B cell (primary cell): ENCODE data around the gene WNT3A. TPM values are rescaled to one million over a fixed set of nuclear protein-coding genes. Genes with fewer than 3 reads are reported as not detected.

Experiments
- ATAC-seq: fragments of 200-7000 bp; cut with Tn5 transposase; one replicate; pipeline ENCODE4 v1.10.0; 2021; ENCODE audit warnings: low read depth, mild to moderate bottlenecking, moderate number of reproducible peaks, moderate library complexity
- CTCF ChIA-PET: fragments of 350-600 bp; sonication (Branson Sonifier 250); formaldehyde crosslinking; loops from one replicate; lab custom pipeline; 2021; ENCODE audit warnings: antibody characterized with exemption, inconsistent platforms; lab: Charles Lee
- POLR2A ChIA-PET: fragments of 350-600 bp; sonication (Branson Sonifier 250); formaldehyde crosslinking; loops from one replicate; lab custom pipeline; 2021; ENCODE audit warnings: antibody characterized with exemption; lab: Charles Lee
- DNase-seq: peaks from one replicate; pipeline ENCODE4 v3.0.0; 2013
- H2AFZ ChIP-seq: 2 replicates; pipeline ENCODE4 v1.6.1; 2012; ENCODE audit warnings: mild to moderate bottlenecking, low read depth, low read length; ENCODE audit not compliant: insufficient read depth, poor library complexity, severe bottlenecking
- H3K27ac ChIP-seq, 2 donors: 1 replicate in 1 of 2; 2 replicates in 1 of 2; pipeline ENCODE4 v1.5.1; 2012 to 2013; ENCODE audit warnings: low read length in 2 of 2, mild to moderate bottlenecking in 2 of 2, moderate library complexity in 1 of 2
- H3K27me3 ChIP-seq, 4 experiments: fragments of 200-600 bp in 1 of 4; sonication (generic) in 1 of 4; replicated peaks in 1 of 4; 1 replicate in 2 of 4; 2 replicates in 2 of 4; pipeline versions ENCODE4 v1.6.1 to v1.7.0; 2013 to 2016; ENCODE audit warnings: low read length in 3 of 4, mild to moderate bottlenecking in 2 of 4, mixed read lengths in 1 of 4, moderate library complexity in 1 of 4; ENCODE audit not compliant: insufficient read depth in 4 of 4, control insufficient read depth in 3 of 4; ENCODE audit errors: control extremely low read depth in 1 of 4
- H3K36me3 ChIP-seq, 2 experiments: replicated peaks in 1 of 2; 1 replicate in 1 of 2; 2 replicates in 1 of 2; pipeline versions ENCODE4 v1.6.1 to v1.7.1; 2013; ENCODE audit warnings: low read length in 1 of 2; ENCODE audit not compliant: insufficient read depth in 2 of 2, control insufficient read depth in 1 of 2; ENCODE audit errors: control extremely low read depth in 1 of 2, extremely low read depth in 1 of 2
- H3K4me1 ChIP-seq, 2 donors: fragments of 200-600 bp in 1 of 2; sonication (generic) in 1 of 2; 1 replicate in 1 of 2; 2 replicates in 1 of 2; pipeline versions ENCODE4 v1.5.1 to v1.6.1; 2013 to 2017; ENCODE audit warnings: low read length in 2 of 2; ENCODE audit not compliant: control insufficient read depth in 2 of 2, insufficient read depth in 2 of 2
- H3K4me2 ChIP-seq: replicated peaks from 2 replicates; pipeline ENCODE3; 2012; ENCODE audit warnings: mild to moderate bottlenecking, low read depth, low read length; ENCODE audit not compliant: poor library complexity, severe bottlenecking
- H3K4me3 ChIP-seq, 5 experiments: fragments of 200-600 bp in 1 of 5; sonication (generic) in 1 of 5; 1 replicate in 3 of 5; 2 replicates in 2 of 5; pipeline versions ENCODE4 v1.5.1 to v1.7.0; 2011 to 2016; ENCODE audit warnings: low read length in 4 of 5, mild to moderate bottlenecking in 4 of 5, low read depth in 2 of 5, control low read depth in 1 of 5, moderate library complexity in 1 of 5; ENCODE audit not compliant: insufficient read depth in 1 of 5; ENCODE audit errors: control extremely low read depth in 1 of 5, extremely low read depth in 1 of 5
- H3K79me2 ChIP-seq: fragments of 200-600 bp; sonication (generic); one replicate; pipeline ENCODE4 v1.6.0; 2016; ENCODE audit warnings: low read length; ENCODE audit not compliant: control insufficient read depth, insufficient read depth
- H3K9ac ChIP-seq: fragments of 200-600 bp; sonication (generic); 2 replicates; pipeline ENCODE4 v1.6.1; 2017; ENCODE audit warnings: mild to moderate bottlenecking, low read length, moderate library complexity
- H3K9me3 ChIP-seq, 3 donors: one replicate each; pipeline versions ENCODE4 v1.6.1 to v1.7.1; 2013; ENCODE audit warnings: low read length in 2 of 3; ENCODE audit not compliant: control insufficient read depth in 2 of 3, insufficient read depth in 1 of 3; ENCODE audit errors: control extremely low read depth in 1 of 3
- H4K20me1 ChIP-seq: 2 replicates; pipeline ENCODE4 v1.6.0; 2012; ENCODE audit warnings: mild to moderate bottlenecking, low read length; ENCODE audit not compliant: insufficient read depth, control insufficient read depth, poor library complexity, severe bottlenecking
- H3K27ac Mint-ChIP-seq: one replicate; pipeline ENCODE4 v1.8.0; 2021; ENCODE audit warnings: mixed read lengths
- H3K27me3 Mint-ChIP-seq: one replicate; pipeline ENCODE4 v1.8.0; 2021; ENCODE audit warnings: mixed read lengths
- H3K4me1 Mint-ChIP-seq: one replicate; pipeline ENCODE4 v1.8.0; 2021; ENCODE audit warnings: mixed read lengths
- H3K4me3 Mint-ChIP-seq: one replicate; pipeline ENCODE4 v1.8.0; 2021; ENCODE audit warnings: mixed read lengths
- H3K9me3 Mint-ChIP-seq: one replicate; pipeline ENCODE4 v1.8.0; 2022; ENCODE audit warnings: mixed read lengths; ENCODE audit not compliant: insufficient read depth
- EZH2 ChIP-seq: IDR thresholded peaks from 2 replicates; pipeline ENCODE4 v1.6.1; 2012; ENCODE audit warnings: borderline replicate concordance, low read depth, mild to moderate bottlenecking, moderate library complexity, low read length; ENCODE audit not compliant: insufficient read depth, poor library complexity, severe bottlenecking
- WGBS: methylation state at CpG from one replicate; pipeline ENCODE4 v1.1.5; 2013; ENCODE audit warnings: missing lambda C conversion rate; ENCODE audit not compliant: insufficient coverage; 5-methylcytosine and 5-hydroxymethylcytosine counted together
- intact Hi-C: fragments of 100-400 bp; cut with micrococcal nuclease; formaldehyde crosslinking; loops from one replicate; pipeline ENCODE4 v1.10.0; 2022
- polyA plus RNA-seq: library from polyadenylated mRNA; depleted of rRNA; stranded (reverse); fragments of >200 nt; gene quantifications from 2 replicates; pipeline ENCODE4 v1.2.3, GENCODE V29; 2012
- total RNA-seq, 2 donors: library from RNA; stranded (reverse); fragments of 120-200 nt in 1 of 2; gene quantifications; 1 replicate in 1 of 2; 2 replicates in 1 of 2; pipeline versions ENCODE4 v1.2.3 to v1.2.4, GENCODE V29; 2013 to 2022
- TF ChIP-seq, protein P1 (sequence below): fragments of 200-600 bp; IDR thresholded peaks from one replicate; pipeline ENCODE4 v1.8.0; 2022; ENCODE audit warnings: antibody characterized with exemption, mild to moderate bottlenecking

The WNT3A gene
- total and polyA plus RNA-seq, 2 donors (not counting 1 experiment from before 2014, with no cell fraction given), result 0.03 TPM; not detected in 1

DNA sequence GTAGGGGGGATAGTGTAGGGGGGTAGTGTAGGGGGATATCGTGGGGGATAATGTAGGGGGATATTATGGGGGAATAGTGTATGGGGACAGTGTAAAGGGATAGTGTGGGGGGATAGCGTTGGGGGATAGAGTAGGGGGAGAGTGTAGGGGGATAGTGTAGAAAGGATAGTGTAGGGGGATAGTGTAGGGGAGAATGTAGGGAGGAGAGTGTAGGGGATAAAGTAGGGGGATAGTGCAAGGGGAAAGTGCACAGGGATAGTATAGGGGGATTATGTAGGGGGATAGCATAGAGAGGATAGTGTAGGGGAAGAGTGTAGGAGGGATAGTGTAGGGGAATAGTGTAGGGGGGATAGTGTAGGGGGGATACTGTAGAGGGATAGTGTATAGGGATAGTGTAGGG is 63.4 kb downstream of the WNT3A start:
- TF ChIP-seq, protein P1, sequence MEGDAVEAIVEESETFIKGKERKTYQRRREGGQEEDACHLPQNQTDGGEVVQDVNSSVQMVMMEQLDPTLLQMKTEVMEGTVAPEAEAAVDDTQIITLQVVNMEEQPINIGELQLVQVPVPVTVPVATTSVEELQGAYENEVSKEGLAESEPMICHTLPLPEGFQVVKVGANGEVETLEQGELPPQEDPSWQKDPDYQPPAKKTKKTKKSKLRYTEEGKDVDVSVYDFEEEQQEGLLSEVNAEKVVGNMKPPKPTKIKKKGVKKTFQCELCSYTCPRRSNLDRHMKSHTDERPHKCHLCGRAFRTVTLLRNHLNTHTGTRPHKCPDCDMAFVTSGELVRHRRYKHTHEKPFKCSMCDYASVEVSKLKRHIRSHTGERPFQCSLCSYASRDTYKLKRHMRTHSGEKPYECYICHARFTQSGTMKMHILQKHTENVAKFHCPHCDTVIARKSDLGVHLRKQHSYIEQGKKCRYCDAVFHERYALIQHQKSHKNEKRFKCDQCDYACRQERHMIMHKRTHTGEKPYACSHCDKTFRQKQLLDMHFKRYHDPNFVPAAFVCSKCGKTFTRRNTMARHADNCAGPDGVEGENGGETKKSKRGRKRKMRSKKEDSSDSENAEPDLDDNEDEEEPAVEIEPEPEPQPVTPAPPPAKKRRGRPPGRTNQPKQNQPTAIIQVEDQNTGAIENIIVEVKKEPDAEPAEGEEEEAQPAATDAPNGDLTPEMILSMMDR, result no peak
- TF ChIP-seq EZH2, result no peak
- peaks cover 1% of the 10 kb centered on the region for H4K20me1 ChIP-seq
- H3K36me3 ChIP-seq, result no peaks in the 10 kb centered on the region
- Mint-ChIP-seq H3K4me3 (no peak overlapping the region), H3K9me3 (no peaks in the 10 kb centered on the region), H3K27me3 (peaks cover 8% of the 10 kb centered on the region), H3K27ac (no peak overlapping the region), H3K4me1 (peaks cover 2% of the 10 kb centered on the region)
- no peak for DNase-seq
- WGBS, result 62% methylated on average over 2 of the region's 2 CpGs
- H3K27ac ChIP-seq, result no peak overlapping the region
- POLR2A ChIA-PET, result no interaction called here
- H3K9ac ChIP-seq, result no peak overlapping the region
- no peak for ATAC-seq
- H3K27me3 ChIP-seq, result peaks cover 0 to 43% (median 14%) of the 10 kb centered on the region in 4 experiments
- intact Hi-C loops, result no loop called here
- H3K79me2 ChIP-seq, result no peaks in the 10 kb centered on the region
- H3K9me3 ChIP-seq, result peaks cover 0 to 7% (median 0%) of the 10 kb centered on the region in 3 donors
- H2AFZ ChIP-seq, result no peak overlapping the region
- no peak overlapping the region for H3K4me2 ChIP-seq
- CTCF ChIA-PET, result no interaction called here
- no peak overlapping the region for H3K4me3 ChIP-seq
- no peaks in the 10 kb centered on the region for H3K4me1 ChIP-seq

DNA sequence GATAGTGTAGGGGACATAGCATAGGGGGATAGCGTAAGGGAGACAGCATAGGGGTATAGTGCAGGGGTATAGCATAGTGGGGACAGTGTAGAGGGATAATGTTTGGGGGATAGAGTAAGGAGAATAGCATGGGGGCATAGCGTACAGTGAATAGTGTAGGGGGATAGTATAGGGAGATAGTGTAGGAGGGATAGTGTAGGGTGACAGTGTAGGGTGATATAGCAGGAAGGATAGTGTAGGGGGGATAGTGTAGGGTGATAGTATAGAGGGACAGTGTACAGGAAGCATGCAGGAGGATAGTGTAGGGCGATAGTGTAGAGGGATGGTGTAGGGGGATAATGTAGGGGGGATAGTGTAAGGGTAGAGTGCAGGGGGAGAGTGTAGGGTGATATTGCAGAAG is 64.1 kb downstream of the WNT3A start:
- TF ChIP-seq, protein P1, result no peak
- TF ChIP-seq EZH2, result no peak
- Histone ChIP-seq H3K27ac (no peak overlapping the region), H3K79me2 (no peaks in the 10 kb centered on the region), H4K20me1 (peaks cover 8% of the 10 kb centered on the region), H3K9ac (no peak overlapping the region), H3K4me2 (no peak overlapping the region), H3K9me3 (peaks cover 0 to 2% (median 0%) of the 10 kb centered on the region in 3 donors), H2AFZ (no peak overlapping the region), H3K4me3 (no peak overlapping the region), H3K27me3 (peaks cover 0 to 36% (median 9%) of the 10 kb centered on the region in 4 experiments), H3K36me3 (no peaks in the 10 kb centered on the region), H3K4me1 (no peaks in the 10 kb centered on the region)
- Mint-ChIP-seq H3K27me3 (peaks cover 4% of the 10 kb centered on the region), H3K9me3 (no peaks in the 10 kb centered on the region), H3K4me3 (no peak overlapping the region), H3K27ac (no peak overlapping the region), H3K4me1 (peaks cover 2% of the 10 kb centered on the region)
- ChIA-PET CTCF (no interaction called here), POLR2A (no interaction called here)
- ATAC-seq, result no peak
- intact Hi-C loops, result no loop called here
- no peak for DNase-seq
- 62% methylated on average over 3 of the region's 3 CpGs for WGBS
